Pons (tissue), 1 donor: ENCODE results near the gene LRP11.

Source experiments
- DNase-seq: peaks from one replicate; pipeline ENCODE4 v3.0.0-alpha.2; 2016; ENCODE audit warnings: low spot score

Gene LRP11

DNA sequence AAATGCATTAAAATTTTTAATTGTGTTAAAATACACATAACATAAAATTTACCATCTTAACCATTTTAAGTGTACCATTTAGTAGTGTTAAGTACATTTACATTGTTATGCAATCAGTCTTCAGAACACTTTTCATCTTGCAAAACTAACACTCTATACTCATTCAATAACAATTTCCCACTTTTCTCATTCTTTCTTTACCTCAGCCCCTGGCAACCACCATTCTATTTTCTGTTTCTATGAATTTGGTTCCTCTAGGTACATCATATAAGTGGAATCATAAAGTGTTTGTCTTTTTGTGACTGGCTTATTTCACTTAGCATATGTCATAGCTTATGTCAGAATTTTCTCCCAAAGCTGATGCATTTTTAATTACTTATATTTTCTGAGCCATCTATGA is 82.4 kb downstream of the LRP11 start:
- DNase-seq = no peak

- no peak for DNase-seq
Measured at GRCh38 chr6:149779644-149779963, 84.6 kb downstream of the LRP11 start.

GRCh38 chr6:149777624-149778023 is 86.5 kb downstream of the LRP11 start:
- DNase-seq = no peak

GRCh38 chr6:149771925-149772324 is 92.2 kb downstream of the LRP11 start:
- no peak for DNase-seq

DNA sequence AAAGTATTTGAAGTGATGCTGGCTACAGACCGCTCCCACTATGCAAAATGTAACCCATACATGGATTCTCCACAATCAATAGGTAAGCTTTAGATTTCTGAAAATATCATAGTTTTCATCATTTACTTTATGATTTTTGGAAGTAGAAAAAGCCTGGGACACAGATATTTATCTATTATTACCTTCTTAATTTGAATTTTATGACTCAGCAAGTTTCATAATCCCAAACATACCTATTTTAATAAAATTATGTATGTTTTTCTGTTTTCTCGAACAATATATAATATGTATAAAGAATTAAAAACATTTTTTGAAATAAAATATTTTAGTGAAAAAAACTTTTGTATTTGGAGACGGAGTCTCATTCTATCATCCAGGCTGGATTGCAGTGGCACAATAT is 93.0 kb downstream of the LRP11 start:
- no peak for DNase-seq

DNA sequence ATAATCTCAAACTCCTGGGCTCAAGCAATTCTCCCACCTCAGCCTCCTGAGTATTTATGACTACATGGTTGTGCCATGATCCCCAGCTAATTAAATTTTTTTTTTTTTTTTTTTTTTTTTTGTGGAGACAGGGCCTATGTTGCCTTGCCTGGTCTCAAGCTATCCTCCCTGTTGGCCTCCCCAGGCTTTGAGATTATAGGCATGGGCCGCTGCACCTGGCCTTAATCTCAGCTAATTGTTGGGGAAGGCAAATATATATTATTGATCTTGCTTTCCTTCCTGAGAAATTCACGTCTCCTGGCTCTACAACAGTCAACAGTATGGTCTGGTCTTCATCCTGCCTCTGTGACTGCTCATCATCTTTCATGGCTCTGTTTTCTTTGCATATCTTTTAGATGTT is 94.5 kb downstream of the LRP11 start:
- no peak for DNase-seq
